HG03045 (cell line): ENCODE data around the gene SMIM32.

ENCODE experiments used
- ATAC-seq: cut with Tn5 transposase; IDR thresholded peaks from one replicate; pipeline ENCODE4 v1.9.1; 2021; ENCODE audit warnings: mild to moderate bottlenecking, moderate library complexity; ENCODE audit not compliant: unreplicated experiment

Gene SMIM32

GRCh38 chr5:136208916-136209315 lies 16.0 kb upstream of the SMIM32 start:
- no peak for ATAC-seq

DNA sequence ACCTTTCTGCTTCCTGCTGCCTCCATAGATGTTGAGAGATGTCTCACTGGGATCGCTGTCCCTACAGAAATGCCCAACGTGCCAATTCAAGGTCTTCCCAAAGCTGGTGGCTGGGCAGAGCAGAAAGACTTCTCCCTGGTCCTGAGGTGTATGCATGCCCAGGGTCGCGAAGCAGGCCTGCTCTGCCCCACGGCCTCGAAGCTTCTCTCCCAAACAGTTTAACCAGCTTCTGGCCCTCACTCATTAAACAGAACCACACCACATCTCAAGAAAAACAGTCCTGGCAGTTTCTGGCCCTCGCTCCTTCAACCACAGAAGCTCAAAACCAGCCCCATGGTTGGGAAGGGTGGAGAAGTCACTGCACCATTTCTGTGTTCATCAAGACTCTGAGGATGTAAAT lies 14.7 kb upstream of the SMIM32 start:
- no peak for ATAC-seq

GRCh38 chr5:136206361-136206760 lies 13.4 kb upstream of the SMIM32 start:
- ATAC-seq, result no peak

DNA sequence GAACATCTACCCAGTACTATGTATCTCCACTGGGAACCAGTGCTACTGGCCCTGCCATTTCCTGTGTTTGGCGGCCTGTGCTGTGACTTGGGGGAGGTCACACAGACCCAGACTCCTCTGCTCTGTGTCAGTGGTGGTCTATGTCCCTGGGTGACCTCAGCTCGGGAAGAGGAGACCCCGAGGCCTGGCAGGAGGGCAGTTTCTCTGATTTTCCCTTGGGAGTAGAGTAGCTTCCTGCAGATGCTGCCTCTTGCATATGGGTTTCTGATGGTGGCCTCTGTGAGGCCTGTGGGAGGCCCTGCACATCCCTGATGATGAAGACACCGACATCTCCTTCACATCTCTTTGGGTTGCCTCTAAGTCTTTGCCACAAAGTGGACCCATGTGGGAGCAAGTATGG lies 13.0 kb upstream of the SMIM32 start:
- ATAC-seq, result no peak

DNA sequence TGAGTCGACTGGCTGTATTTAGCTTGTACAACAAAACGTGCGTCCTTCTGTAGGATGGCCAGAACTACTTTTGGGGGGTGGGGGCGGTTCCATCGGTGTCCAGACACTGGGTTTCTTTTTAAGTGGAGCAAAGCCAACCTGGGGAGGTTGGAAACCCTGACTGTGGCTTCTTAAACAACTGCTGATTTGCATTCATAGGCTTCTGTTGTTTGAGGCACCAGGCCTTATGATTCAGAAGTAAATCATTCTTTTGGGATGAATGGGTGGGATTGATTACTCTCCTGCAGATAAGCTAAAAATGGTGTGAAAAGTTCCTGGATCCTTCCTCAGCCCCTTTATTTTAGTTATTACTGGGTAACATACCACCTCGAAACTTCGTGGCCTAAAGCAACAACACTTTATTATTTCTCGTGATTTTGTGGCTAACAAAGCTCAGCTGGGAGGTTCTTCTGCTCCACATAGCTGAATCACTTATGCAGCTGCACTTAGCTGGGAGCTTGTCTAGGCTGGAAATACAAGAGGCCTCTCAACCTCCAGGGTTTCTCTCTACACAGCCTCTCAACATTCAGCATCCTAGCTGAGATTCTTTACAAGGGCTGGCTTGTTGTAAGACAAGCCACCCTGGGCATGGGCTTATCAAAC lies 12.2 kb upstream of the SMIM32 start:
- ATAC-seq, result no peak

- no peak for ATAC-seq
These were observed 10.5 kb upstream of the SMIM32 start for GRCh38 chr5:136203303-136203922.

- no peak for ATAC-seq
These were observed 9.7 kb upstream of the SMIM32 start for GRCh38 chr5:136202469-136203205.

GRCh38 chr5:136201870-136202269 lies 8.9 kb upstream of the SMIM32 start:
- no peak for ATAC-seq

- ATAC-seq, result no peak
These were observed 7.8 kb upstream of the SMIM32 start for GRCh38 chr5:136200761-136201160.

GRCh38 chr5:136200130-136200529 lies 7.2 kb upstream of the SMIM32 start:
- ATAC-seq, result no peak

- no peak for ATAC-seq
These were observed 6.4 kb upstream of the SMIM32 start for GRCh38 chr5:136199408-136199807.

GRCh38 chr5:136198453-136198852 lies 5.5 kb upstream of the SMIM32 start:
- no peak for ATAC-seq

GRCh38 chr5:136197462-136198142 lies 4.6 kb upstream of the SMIM32 start:
- no peak for ATAC-seq

GRCh38 chr5:136195971-136196820 lies 3.2 kb upstream of the SMIM32 start:
- ATAC-seq, result no peak

- ATAC-seq, result no peak
These were observed 1.6 kb upstream of the SMIM32 start for GRCh38 chr5:136194576-136194975.

DNA sequence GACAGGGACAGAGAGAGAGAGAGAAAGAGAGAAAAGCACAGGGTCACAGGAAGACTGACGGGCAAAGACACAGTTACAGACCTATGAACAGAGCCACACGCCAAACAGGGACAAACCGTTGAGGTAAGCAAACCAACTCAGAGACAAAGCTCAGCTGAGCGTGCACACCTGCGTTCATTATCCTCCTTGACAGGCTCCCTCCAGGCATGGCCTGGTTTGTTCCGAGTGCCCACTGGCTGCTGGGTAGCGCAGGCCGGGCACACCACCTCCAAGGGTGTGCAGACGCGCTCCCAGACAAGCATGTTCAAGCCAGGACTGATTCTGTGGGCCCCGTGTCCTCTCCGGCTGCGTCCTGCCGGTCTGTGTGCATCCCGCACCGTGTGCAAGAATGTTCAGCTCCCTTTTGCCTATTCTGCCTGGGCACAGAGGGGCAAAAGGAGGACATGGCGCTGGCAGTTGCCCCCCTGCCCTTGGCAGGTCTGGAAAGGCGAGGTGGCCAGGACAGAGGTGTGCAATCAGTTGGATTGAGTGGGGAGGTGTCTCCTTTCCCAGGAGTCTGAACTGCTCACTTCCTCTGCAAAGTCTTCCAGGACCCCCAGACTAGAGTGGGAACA lies 467 bp upstream of the SMIM32 start:
- ATAC-seq, result no peak

DNA sequence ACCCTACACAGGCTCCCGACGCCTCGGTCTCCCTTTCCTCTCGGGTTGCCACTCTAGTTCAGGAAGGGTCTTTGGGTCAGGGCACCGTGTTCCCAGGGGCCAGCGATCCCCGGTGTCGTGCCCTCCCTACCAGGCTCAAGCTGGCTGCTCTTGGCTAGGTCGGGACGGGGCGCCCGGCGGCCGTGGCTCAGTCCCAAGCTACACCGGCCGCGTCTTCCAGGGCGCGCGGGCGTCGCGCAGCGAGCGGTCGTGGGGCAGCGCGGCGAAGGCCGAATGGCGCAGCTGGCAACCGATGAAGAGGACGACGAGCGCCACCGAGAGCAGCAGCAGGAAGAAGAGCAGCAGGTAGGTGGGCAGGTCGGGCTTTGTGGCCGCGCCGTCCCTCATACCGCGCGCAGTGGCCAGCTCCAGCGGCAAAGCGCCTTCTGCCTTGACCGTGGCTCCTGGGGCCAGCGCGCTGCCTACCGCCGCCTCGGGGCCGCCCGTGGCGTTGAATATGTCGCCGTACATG lies 892 bp downstream of the SMIM32 start:
- no peak for ATAC-seq

- no peak for ATAC-seq
These were observed 1.5 kb downstream of the SMIM32 start for GRCh38 chr5:136191304-136192014.

DNA sequence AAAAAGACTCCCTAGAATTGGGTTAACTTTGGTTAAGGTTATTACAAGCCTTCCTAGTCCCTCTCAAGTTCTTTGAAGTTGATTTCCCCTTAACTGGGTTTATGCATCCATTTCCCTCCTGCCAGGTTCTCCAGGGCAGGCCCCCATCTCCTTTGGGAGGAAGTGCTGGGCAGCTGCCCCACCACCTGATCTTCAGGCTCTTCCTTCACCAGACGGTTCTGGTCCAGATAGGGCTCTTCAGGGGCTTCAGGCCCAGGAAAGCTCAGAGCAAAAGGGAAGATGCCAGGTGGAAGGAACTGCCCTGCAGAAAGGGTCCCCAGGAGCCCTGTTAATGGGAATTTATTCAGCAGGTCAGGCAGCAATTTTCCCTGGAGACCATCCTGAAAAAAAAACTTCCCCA lies 2.1 kb downstream of the SMIM32 start:
- ATAC-seq, result no peak
